ENCODE results near the gene PLD6. TPM values are rescaled to one million over a fixed set of nuclear protein-coding genes. Genes with fewer than 3 reads are reported as not detected.

The PLD6 gene
- polyA plus RNA-seq, 1 donor (not counting 4 experiments of a cell fraction or from before 2014, with no cell fraction given), result 1.6 TPM

GRCh38 chr17:17243163-17243562 is 37.0 kb upstream of the PLD6 start:
- H3K9ac ChIP-seq (ENCODE audit: control insufficient read depth, extremely low read depth, insufficient read depth, low read length), result no peak overlapping the region
- no peak overlapping the region for H3K27ac ChIP-seq (ENCODE audit: control insufficient read depth, insufficient read depth, low read length)
- no peaks in the 10 kb centered on the region for H4K20me1 ChIP-seq (ENCODE audit: control insufficient read depth, extremely low read depth, insufficient read depth, low read length)
- H3K27me3 ChIP-seq (ENCODE audit: control insufficient read depth, extremely low read depth, insufficient read depth, low read length), result no peaks in the 10 kb centered on the region
- dilution Hi-C loops (cut with MboI; ENCODE audit: extremely low pct_ligation_motif_present, low sequenced_read_pairs), result no loop called here
- no peak overlapping the region for H3K4me3 ChIP-seq (ENCODE audit: control insufficient read depth in 2 of 3, extremely low read depth in 1 of 3, insufficient read depth in 2 of 3, low read depth in 1 of 3, low read length in 3 of 3)
- no peak overlapping the region for H3K4me2 ChIP-seq (ENCODE audit: control insufficient read depth, extremely low read depth, insufficient read depth, low read depth, low read length)
- H3K36me3 ChIP-seq (ENCODE audit: control insufficient read depth in 2 of 2, extremely low read depth in 1 of 2, insufficient read depth in 2 of 2, low read length in 2 of 2), result peaks cover 2 to 18% of the 10 kb centered on the region in 2 experiments
- no peaks in the 10 kb centered on the region for H3K79me2 ChIP-seq (ENCODE audit: control insufficient read depth, insufficient read depth, low read length)
- no peaks in the 10 kb centered on the region for H3K9me1 ChIP-seq (ENCODE audit: control insufficient read depth, extremely low read depth, insufficient read depth, low read length)
- peaks cover under 1% of the 10 kb centered on the region for H3K4me1 ChIP-seq (ENCODE audit: control insufficient read depth, extremely low read depth, insufficient read depth, low read length)
- FAIRE-seq (no peak), DNase-seq (ENCODE audit: low read depth, low spot score) (no peak)
- no peak for TF ChIP-seq EZH2 (IDR thresholded peaks at IDR 0.05; ENCODE audit: low read length)
- TF ChIP-seq, protein P1, sequence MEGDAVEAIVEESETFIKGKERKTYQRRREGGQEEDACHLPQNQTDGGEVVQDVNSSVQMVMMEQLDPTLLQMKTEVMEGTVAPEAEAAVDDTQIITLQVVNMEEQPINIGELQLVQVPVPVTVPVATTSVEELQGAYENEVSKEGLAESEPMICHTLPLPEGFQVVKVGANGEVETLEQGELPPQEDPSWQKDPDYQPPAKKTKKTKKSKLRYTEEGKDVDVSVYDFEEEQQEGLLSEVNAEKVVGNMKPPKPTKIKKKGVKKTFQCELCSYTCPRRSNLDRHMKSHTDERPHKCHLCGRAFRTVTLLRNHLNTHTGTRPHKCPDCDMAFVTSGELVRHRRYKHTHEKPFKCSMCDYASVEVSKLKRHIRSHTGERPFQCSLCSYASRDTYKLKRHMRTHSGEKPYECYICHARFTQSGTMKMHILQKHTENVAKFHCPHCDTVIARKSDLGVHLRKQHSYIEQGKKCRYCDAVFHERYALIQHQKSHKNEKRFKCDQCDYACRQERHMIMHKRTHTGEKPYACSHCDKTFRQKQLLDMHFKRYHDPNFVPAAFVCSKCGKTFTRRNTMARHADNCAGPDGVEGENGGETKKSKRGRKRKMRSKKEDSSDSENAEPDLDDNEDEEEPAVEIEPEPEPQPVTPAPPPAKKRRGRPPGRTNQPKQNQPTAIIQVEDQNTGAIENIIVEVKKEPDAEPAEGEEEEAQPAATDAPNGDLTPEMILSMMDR (optimal IDR thresholded peaks at IDR 0.05 in 1 of 3, IDR thresholded peaks at IDR 0.05 in 1 of 3, conservative IDR thresholded peaks at IDR 0.05 in 1 of 3; ENCODE audit: extremely low read depth in 1 of 3, insufficient read depth in 2 of 3, low read length in 3 of 3), result no peak
- H2AFZ ChIP-seq (ENCODE audit: control insufficient read depth, low read length), result no peak overlapping the region
- H3K9me3 ChIP-seq (ENCODE audit: control insufficient read depth, low read depth, low read length), result no peaks in the 10 kb centered on the region

DNA sequence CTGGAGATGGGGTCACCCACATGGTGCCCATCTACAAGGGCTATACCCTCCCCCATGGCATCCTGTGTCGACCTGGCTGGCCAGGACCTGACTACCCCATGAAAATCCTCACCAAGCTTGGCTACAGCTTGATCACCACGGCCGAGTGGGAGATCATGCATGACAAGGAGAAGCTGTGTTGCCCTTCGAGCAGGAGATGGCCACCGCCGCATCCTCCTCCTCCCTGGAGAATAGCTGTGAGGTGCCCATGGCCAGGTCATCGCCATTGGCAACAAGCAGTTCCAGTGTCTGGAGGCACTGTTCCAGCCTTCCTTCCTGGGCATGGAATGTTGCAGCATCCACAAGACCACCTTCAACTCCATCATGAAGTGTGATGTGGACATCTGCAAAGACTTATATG is 36.1 kb upstream of the PLD6 start:
- H2AFZ ChIP-seq (ENCODE audit: control insufficient read depth, low read length), result no peak overlapping the region
- TF ChIP-seq EZH2 (IDR thresholded peaks at IDR 0.05; ENCODE audit: low read length), result no peak
- TF ChIP-seq, protein P1 (optimal IDR thresholded peaks at IDR 0.05 in 1 of 3, IDR thresholded peaks at IDR 0.05 in 1 of 3, conservative IDR thresholded peaks at IDR 0.05 in 1 of 3; ENCODE audit: extremely low read depth in 1 of 3, insufficient read depth in 2 of 3, low read length in 3 of 3), result no peak
- DNase-seq (ENCODE audit: low read depth, low spot score), result no peak

More for the DNA sequence above, 36.1 kb upstream of the PLD6 start:
- FAIRE-seq, result no peak
- H3K27me3 ChIP-seq (ENCODE audit: control insufficient read depth, extremely low read depth, insufficient read depth, low read length), result no peaks in the 10 kb centered on the region
- no peak overlapping the region for H3K9ac ChIP-seq (ENCODE audit: control insufficient read depth, extremely low read depth, insufficient read depth, low read length)
- H3K4me1 ChIP-seq (ENCODE audit: control insufficient read depth, extremely low read depth, insufficient read depth, low read length), result peaks cover 3% of the 10 kb centered on the region
- no peak overlapping the region for H3K4me3 ChIP-seq (ENCODE audit: control insufficient read depth in 2 of 3, extremely low read depth in 1 of 3, insufficient read depth in 2 of 3, low read depth in 1 of 3, low read length in 3 of 3)
- dilution Hi-C loops (cut with MboI; ENCODE audit: extremely low pct_ligation_motif_present, low sequenced_read_pairs), result no loop called here
- no peak overlapping the region for H3K27ac ChIP-seq (ENCODE audit: control insufficient read depth, insufficient read depth, low read length)
- no peaks in the 10 kb centered on the region for H4K20me1 ChIP-seq (ENCODE audit: control insufficient read depth, extremely low read depth, insufficient read depth, low read length)
- no peak overlapping the region for H3K4me2 ChIP-seq (ENCODE audit: control insufficient read depth, extremely low read depth, insufficient read depth, low read depth, low read length)
- H3K79me2 ChIP-seq (ENCODE audit: control insufficient read depth, insufficient read depth, low read length), result no peaks in the 10 kb centered on the region
- H3K9me1 ChIP-seq (ENCODE audit: control insufficient read depth, extremely low read depth, insufficient read depth, low read length), result no peaks in the 10 kb centered on the region
- H3K36me3 ChIP-seq (ENCODE audit: control insufficient read depth in 2 of 2, extremely low read depth in 1 of 2, insufficient read depth in 2 of 2, low read length in 2 of 2), result peaks cover 0 to 10% of the 10 kb centered on the region in 2 experiments
- no peaks in the 10 kb centered on the region for H3K9me3 ChIP-seq (ENCODE audit: control insufficient read depth, low read depth, low read length)
